KMS-11 (cell line): ENCODE results near the gene PLEKHA3.

Experiments used
- H2AFZ ChIP-seq: fragments of 200-600 bp; sonication (generic); 2 replicates; pipeline ENCODE4 v1.6.1; 2016; ENCODE audit warnings: antibody characterized with exemption, mixed run types, low read depth
- H3K27ac ChIP-seq: fragments of 200-600 bp; sonication (generic); 2 replicates; pipeline ENCODE4 v1.6.1; 2016; ENCODE audit warnings: mild to moderate bottlenecking, mixed run types
- H3K27me3 ChIP-seq: fragments of 200-600 bp; sonication (generic); 2 replicates; pipeline ENCODE4 v1.6.1; 2017; ENCODE audit warnings: mild to moderate bottlenecking, low read depth, mixed run types, moderate library complexity; ENCODE audit not compliant: insufficient read depth
- H3K36me3 ChIP-seq: fragments of 200-600 bp; sonication (generic); 2 replicates; pipeline ENCODE4 v1.6.1; 2017; ENCODE audit warnings: mild to moderate bottlenecking, mixed run types; ENCODE audit not compliant: insufficient read depth
- H3K4me1 ChIP-seq: fragments of 200-600 bp; sonication (generic); 2 replicates; pipeline ENCODE4 v1.6.1; 2016; ENCODE audit warnings: mild to moderate bottlenecking, low read depth, mixed run types; ENCODE audit not compliant: poor library complexity, severe bottlenecking
- H3K4me2 ChIP-seq: fragments of 200-600 bp; sonication (generic); 2 replicates; pipeline ENCODE4 v1.7.0; 2016; ENCODE audit warnings: mild to moderate bottlenecking, mixed run types
- H3K4me3 ChIP-seq: fragments of 200-600 bp; sonication (generic); IDR thresholded peaks from 2 replicates; pipeline ENCODE4 v1.6.1; 2017; ENCODE audit warnings: low read depth, low read length, mixed read lengths; ENCODE audit not compliant: insufficient read depth
- H3K79me2 ChIP-seq: fragments of 200-600 bp; sonication (generic); 2 replicates; pipeline ENCODE4 v1.6.1; 2016; ENCODE audit warnings: low read depth, mixed run types; ENCODE audit not compliant: insufficient read depth
- H3K9ac ChIP-seq: fragments of 200-600 bp; sonication (generic); 2 replicates; pipeline ENCODE4 v1.6.1; 2016; ENCODE audit warnings: mild to moderate bottlenecking, mixed run types
- H4K20me1 ChIP-seq: fragments of 200-600 bp; sonication (generic); 2 replicates; pipeline ENCODE4 v1.6.1; 2016; ENCODE audit warnings: mild to moderate bottlenecking, mixed run types; ENCODE audit not compliant: insufficient read depth
- TF ChIP-seq, protein P1 (sequence below): fragments of 200-600 bp; sonication (generic); conservative IDR thresholded peaks from 2 replicates; pipeline ENCODE4 v1.6.1; 2017; ENCODE audit warnings: low read depth, mild to moderate bottlenecking, antibody characterized with exemption, low read length, moderate library complexity, mixed read lengths

Gene PLEKHA3

GRCh38 chr2:178530131-178530530 is 49.9 kb downstream of the PLEKHA3 start:
- no peak overlapping the region for H3K4me3 ChIP-seq
- H3K4me1 ChIP-seq = peaks cover 27% of the 10 kb centered on the region
- TF ChIP-seq, protein P1, sequence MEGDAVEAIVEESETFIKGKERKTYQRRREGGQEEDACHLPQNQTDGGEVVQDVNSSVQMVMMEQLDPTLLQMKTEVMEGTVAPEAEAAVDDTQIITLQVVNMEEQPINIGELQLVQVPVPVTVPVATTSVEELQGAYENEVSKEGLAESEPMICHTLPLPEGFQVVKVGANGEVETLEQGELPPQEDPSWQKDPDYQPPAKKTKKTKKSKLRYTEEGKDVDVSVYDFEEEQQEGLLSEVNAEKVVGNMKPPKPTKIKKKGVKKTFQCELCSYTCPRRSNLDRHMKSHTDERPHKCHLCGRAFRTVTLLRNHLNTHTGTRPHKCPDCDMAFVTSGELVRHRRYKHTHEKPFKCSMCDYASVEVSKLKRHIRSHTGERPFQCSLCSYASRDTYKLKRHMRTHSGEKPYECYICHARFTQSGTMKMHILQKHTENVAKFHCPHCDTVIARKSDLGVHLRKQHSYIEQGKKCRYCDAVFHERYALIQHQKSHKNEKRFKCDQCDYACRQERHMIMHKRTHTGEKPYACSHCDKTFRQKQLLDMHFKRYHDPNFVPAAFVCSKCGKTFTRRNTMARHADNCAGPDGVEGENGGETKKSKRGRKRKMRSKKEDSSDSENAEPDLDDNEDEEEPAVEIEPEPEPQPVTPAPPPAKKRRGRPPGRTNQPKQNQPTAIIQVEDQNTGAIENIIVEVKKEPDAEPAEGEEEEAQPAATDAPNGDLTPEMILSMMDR = no peak
- H3K36me3 ChIP-seq = no peaks in the 10 kb centered on the region
- no peaks in the 10 kb centered on the region for H3K79me2 ChIP-seq
- peak overlapping the region; percentile 49; the same call in 1 of the 2 replicates for H3K4me2 ChIP-seq
- no peak overlapping the region for H3K9ac ChIP-seq
- no peak overlapping the region for H3K27ac ChIP-seq
- no peaks in the 10 kb centered on the region for H4K20me1 ChIP-seq
- no peak overlapping the region for H2AFZ ChIP-seq
- no peaks in the 10 kb centered on the region for H3K27me3 ChIP-seq

GRCh38 chr2:178530625-178531142 is 50.4 kb downstream of the PLEKHA3 start:
- Histone ChIP-seq H3K9ac (no peak overlapping the region), H3K4me3 (no peak overlapping the region), H3K4me2 (peak overlapping the region; percentile 49), H3K36me3 (no peaks in the 10 kb centered on the region), H3K4me1 (peaks cover 27% of the 10 kb centered on the region), H3K79me2 (no peaks in the 10 kb centered on the region), H3K27ac (no peak overlapping the region), H3K27me3 (no peaks in the 10 kb centered on the region), H2AFZ (no peak overlapping the region), H4K20me1 (no peaks in the 10 kb centered on the region)
- TF ChIP-seq, protein P1 = no peak

DNA sequence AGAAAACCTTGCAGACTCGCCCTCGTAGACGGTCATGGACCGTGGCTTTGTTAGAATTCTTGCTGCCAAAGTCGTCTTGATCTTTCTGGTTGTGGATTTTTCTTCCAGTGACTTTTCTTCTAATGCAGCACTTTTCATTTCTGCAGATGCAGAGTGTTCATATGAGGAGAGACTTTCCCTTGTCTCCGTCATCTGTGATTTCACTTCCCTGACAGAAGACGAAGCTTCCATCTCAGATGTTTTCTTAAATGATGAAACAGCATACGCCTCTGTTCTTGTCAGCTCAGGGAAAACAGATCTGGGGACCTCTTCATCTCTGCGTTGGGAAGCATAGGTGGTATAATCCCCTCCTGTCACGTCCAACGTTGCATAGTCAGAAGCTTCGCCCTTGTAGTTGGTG is 50.9 kb downstream of the PLEKHA3 start:
- Histone ChIP-seq H3K4me2 (peak overlapping the region; percentile 49), H3K4me1 (peaks cover 27% of the 10 kb centered on the region), H3K9ac (no peak overlapping the region), H4K20me1 (no peaks in the 10 kb centered on the region), H3K36me3 (no peaks in the 10 kb centered on the region), H3K27me3 (no peaks in the 10 kb centered on the region), H3K79me2 (no peaks in the 10 kb centered on the region), H3K27ac (no peak overlapping the region), H2AFZ (no peak overlapping the region), H3K4me3 (no peak overlapping the region)
- TF ChIP-seq, protein P1 = no peak

DNA sequence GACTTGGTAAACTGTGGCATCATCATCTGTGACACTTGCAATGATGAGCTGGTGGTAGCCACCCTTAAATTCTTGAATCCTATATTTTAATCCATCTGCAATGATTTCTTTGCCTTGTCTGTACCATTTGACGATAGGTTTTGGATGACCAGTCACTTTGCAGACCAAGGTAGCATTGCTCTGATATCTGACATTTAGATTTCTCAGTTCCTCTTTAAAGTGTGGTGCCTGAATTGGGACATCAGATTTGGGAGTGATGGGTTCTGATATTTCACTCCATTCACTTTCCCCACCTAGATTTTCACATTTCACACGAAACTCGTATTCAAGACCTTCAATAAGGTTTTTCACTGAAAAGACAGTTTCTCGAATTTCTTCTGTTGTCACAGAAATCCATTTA is 55.8 kb downstream of the PLEKHA3 start:
- Histone ChIP-seq H4K20me1 (no peaks in the 10 kb centered on the region), H3K9ac (no peak overlapping the region), H3K4me3 (no peak overlapping the region), H3K4me1 (peaks cover 9% of the 10 kb centered on the region), H3K36me3 (no peaks in the 10 kb centered on the region), H3K27me3 (no peaks in the 10 kb centered on the region), H3K4me2 (no peak overlapping the region), H3K79me2 (no peaks in the 10 kb centered on the region), H2AFZ (no peak overlapping the region), H3K27ac (no peak overlapping the region)
- TF ChIP-seq, protein P1 = no peak
